ENCODE data around the gene GPX8. TPM values are rescaled to one million over a fixed set of nuclear protein-coding genes. Genes with fewer than 3 reads are reported as not detected.

Gene GPX8
- total RNA-seq, 1 experiment from 2014 or later, result 18.3 TPM

DNA sequence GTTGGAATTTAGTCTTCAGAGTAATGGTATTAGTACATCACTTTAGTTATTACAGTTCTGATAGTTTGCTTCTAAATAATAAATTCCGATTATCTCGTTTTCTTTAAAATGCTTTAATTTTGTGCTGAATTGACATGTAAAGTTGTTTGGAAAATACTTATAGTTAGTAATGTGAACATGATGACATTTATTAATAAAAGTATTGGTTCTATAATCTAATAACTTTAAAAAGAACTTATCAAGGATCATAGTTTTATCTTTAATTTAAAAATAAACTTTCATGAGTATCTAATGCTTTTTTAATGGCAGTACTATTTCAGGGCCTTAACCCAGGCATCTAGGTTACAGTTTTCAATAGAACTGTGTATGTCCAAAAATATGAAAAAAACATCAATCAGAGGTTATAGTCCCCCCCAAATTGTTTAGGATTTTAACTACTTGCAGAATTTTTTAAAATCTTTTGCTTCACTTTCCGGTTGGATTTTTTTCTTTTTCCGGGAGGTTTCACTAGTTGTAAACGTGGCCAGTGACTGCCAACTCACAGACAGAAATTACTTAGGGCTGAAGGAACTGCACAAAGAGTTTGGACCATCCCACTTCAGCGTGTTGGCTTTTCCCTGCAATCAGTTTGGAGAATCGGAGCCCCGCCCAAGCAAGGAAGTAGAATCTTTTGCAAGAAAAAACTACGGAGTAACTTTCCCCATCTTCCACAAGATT lies 680 bp downstream of the GPX8 start:
- H3K36me3 ChIP-seq (ENCODE audit: low read depth, low read length), result no peaks in the 10 kb centered on the region; the same call in 1 of the 2 replicates
- BruUV-seq (replicated peaks), result TSS peak; percentile 96
- no peaks in the 10 kb centered on the region for H3F3A ChIP-seq (ENCODE audit: low read length, unreplicated experiment)
- peaks cover 16% of the 10 kb centered on the region for H3K79me2 ChIP-seq (ENCODE audit: low read length)
- no peaks in the 10 kb centered on the region for H3K9me2 ChIP-seq (replicated peaks; ENCODE audit: low read length)
- no peaks in the 10 kb centered on the region for H3K9me3 ChIP-seq (ENCODE audit: low read length)
- H3K4me3 ChIP-seq (ENCODE audit: low read length), result peak overlapping the region; percentile 91
- intact Hi-C loops (cut with micrococcal nuclease), result loop anchor here (1.0 kb wide), 1 partner anchor 216 kb away; no protein-coding TSS in a partner anchor
- CTCF ChIA-PET, result interaction anchor here (0.7 to 1.6 kb wide), 6 partner anchors 11 to 293 kb away, joined by 3 to 26 read pairs (median 4); no protein-coding TSS in a partner anchor
- peaks cover 6% of the 10 kb centered on the region for H3K4me1 ChIP-seq (ENCODE audit: insufficient read depth, low read length)
- H4K20me1 ChIP-seq (ENCODE audit: low read length), result no peaks in the 10 kb centered on the region
- H3K4me2 ChIP-seq (ENCODE audit: low read length), result peak overlapping the region; percentile 95
- no peaks in the 10 kb centered on the region for H3K27me3 ChIP-seq (ENCODE audit: low read length)
- TF ChIP-seq EZH2 (IDR thresholded peaks at IDR 0.05; ENCODE audit: low read length, unreplicated experiment) (no peak), EZH2phosphoT487 (IDR thresholded peaks at IDR 0.05; ENCODE audit: borderline replicate concordance, low read length) (no peak)
- H2AFZ ChIP-seq (ENCODE audit: low read length), result peak overlapping the region; percentile 81
- peak; percentile 70 for DNase-seq
- POLR2A ChIA-PET (ENCODE audit: unreplicated experiment), result interaction anchor here (0.6 kb wide), 1 partner anchor 447 kb away, joined by 4 read pairs; no protein-coding TSS in a partner anchor
- peak; percentile 85 for ATAC-seq
- peak overlapping the region; percentile 54 for H3K27ac ChIP-seq (ENCODE audit: low read length)
- peak overlapping the region; percentile 78 for H3K9ac ChIP-seq (ENCODE audit: low read length)

DNA sequence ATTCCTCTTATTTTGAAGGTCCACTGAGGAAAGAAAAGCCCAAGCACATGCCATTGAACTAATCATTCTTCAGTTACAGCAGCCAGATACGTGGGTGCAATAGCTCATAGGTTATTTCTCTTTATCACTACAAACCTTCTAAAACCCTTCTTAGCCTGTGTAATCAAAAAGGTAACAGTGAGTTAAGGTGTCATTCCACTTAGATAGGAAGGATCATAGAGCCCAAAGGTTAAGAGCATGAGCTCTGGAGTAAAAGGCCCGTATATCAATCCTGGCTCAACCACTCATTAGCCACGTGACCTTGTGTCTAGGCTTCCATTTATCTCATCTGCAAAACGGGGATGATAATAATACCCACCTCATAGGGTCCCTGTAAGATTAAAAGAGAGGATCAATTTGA lies 2.7 kb downstream of the GPX8 start:
- Histone ChIP-seq H3K9me3 (ENCODE audit: low read length) (no peaks in the 10 kb centered on the region), H3K36me3 (ENCODE audit: low read depth, low read length) (no peaks in the 10 kb centered on the region; the same call in 1 of the 2 replicates), H3K4me2 (ENCODE audit: low read length) (no peak overlapping the region), H3K27me3 (ENCODE audit: low read length) (no peaks in the 10 kb centered on the region), H3K9ac (ENCODE audit: low read length) (no peak overlapping the region), H4K20me1 (ENCODE audit: low read length) (no peaks in the 10 kb centered on the region), H2AFZ (ENCODE audit: low read length) (no peak overlapping the region), H3K9me2 (replicated peaks; ENCODE audit: low read length) (no peaks in the 10 kb centered on the region), H3F3A (ENCODE audit: low read length, unreplicated experiment) (no peaks in the 10 kb centered on the region), H3K79me2 (ENCODE audit: low read length) (peaks cover 16% of the 10 kb centered on the region), H3K4me3 (ENCODE audit: low read length) (no peak overlapping the region), H3K27ac (ENCODE audit: low read length) (no peak overlapping the region), H3K4me1 (ENCODE audit: insufficient read depth, low read length) (peaks cover 6% of the 10 kb centered on the region)
- no TSS peak for BruUV-seq (replicated peaks)
- TF ChIP-seq EZH2phosphoT487 (IDR thresholded peaks at IDR 0.05; ENCODE audit: borderline replicate concordance, low read length) (no peak), EZH2 (IDR thresholded peaks at IDR 0.05; ENCODE audit: low read length, unreplicated experiment) (no peak)
- TF ChIP-seq, protein P1, sequence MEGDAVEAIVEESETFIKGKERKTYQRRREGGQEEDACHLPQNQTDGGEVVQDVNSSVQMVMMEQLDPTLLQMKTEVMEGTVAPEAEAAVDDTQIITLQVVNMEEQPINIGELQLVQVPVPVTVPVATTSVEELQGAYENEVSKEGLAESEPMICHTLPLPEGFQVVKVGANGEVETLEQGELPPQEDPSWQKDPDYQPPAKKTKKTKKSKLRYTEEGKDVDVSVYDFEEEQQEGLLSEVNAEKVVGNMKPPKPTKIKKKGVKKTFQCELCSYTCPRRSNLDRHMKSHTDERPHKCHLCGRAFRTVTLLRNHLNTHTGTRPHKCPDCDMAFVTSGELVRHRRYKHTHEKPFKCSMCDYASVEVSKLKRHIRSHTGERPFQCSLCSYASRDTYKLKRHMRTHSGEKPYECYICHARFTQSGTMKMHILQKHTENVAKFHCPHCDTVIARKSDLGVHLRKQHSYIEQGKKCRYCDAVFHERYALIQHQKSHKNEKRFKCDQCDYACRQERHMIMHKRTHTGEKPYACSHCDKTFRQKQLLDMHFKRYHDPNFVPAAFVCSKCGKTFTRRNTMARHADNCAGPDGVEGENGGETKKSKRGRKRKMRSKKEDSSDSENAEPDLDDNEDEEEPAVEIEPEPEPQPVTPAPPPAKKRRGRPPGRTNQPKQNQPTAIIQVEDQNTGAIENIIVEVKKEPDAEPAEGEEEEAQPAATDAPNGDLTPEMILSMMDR (conservative IDR thresholded peaks at IDR 0.05; ENCODE audit: low read depth, low read length), result no peak
- DNase-seq (no peak), ATAC-seq (no peak)
- intact Hi-C loops (cut with micrococcal nuclease), result no loop called here
- CTCF ChIA-PET, result no interaction called here
- POLR2A ChIA-PET (ENCODE audit: unreplicated experiment), result no interaction called here

DNA sequence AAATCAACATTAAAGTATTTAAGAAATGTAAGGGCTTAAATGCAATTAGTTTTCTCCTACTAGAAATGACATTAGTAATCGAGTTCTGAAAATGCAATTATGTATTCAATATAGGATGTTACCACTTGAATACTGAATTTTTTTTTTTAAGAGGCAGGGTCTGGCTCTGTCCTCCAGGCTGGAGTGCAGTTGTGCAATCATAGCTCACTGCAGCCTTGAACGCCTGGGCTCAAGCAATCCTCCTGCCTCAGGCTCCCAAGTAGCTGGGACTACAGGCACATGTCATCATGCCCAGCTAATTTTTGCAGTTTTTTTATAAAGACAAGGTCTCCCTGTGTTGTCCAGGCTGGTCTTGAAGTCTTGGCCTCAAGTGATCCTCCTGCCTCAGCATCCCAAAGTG lies 11.5 kb downstream of the GPX8 start:
- ATAC-seq, result no peak
- no peaks in the 10 kb centered on the region for H3K27me3 ChIP-seq (ENCODE audit: low read length)
- CTCF ChIA-PET, result interaction anchor here (1.1 to 1.2 kb wide), 2 partner anchors 12 to 17 kb away, joined by 3 to 5 read pairs; partner anchors contain the start of gene GPX8
- no peaks in the 10 kb centered on the region for H4K20me1 ChIP-seq (ENCODE audit: low read length)
- H3F3A ChIP-seq (ENCODE audit: low read length, unreplicated experiment), result no peaks in the 10 kb centered on the region
- TF ChIP-seq EZH2phosphoT487 (IDR thresholded peaks at IDR 0.05; ENCODE audit: borderline replicate concordance, low read length) (no peak), EZH2 (IDR thresholded peaks at IDR 0.05; ENCODE audit: low read length, unreplicated experiment) (no peak)
- TF ChIP-seq, protein P1 (conservative IDR thresholded peaks at IDR 0.05; ENCODE audit: low read depth, low read length), result no peak
- BruUV-seq (replicated peaks), result no TSS peak
- H3K4me1 ChIP-seq (ENCODE audit: insufficient read depth, low read length), result peaks cover 17% of the 10 kb centered on the region
- no peaks in the 10 kb centered on the region for H3K79me2 ChIP-seq (ENCODE audit: low read length)
- no peak overlapping the region for H2AFZ ChIP-seq (ENCODE audit: low read length)
- H3K4me2 ChIP-seq (ENCODE audit: low read length), result no peak overlapping the region
- H3K36me3 ChIP-seq (ENCODE audit: low read depth, low read length), result no peaks in the 10 kb centered on the region
- H3K9me2 ChIP-seq (replicated peaks; ENCODE audit: low read length), result no peaks in the 10 kb centered on the region
- no peaks in the 10 kb centered on the region for H3K9me3 ChIP-seq (ENCODE audit: low read length)
- DNase-seq, result no peak
- intact Hi-C loops (cut with micrococcal nuclease), result loop anchor here (5.0 kb wide), 1 partner anchor 521 kb away; no protein-coding TSS in a partner anchor
- POLR2A ChIA-PET (ENCODE audit: unreplicated experiment), result no interaction called here
- H3K4me3 ChIP-seq (ENCODE audit: low read length), result no peak overlapping the region
- H3K27ac ChIP-seq (ENCODE audit: low read length), result no peak overlapping the region
- H3K9ac ChIP-seq (ENCODE audit: low read length), result no peak overlapping the region
